ENCODE data around the gene TM9SF3.

- TF ChIP-seq EZH2 (IDR thresholded peaks at IDR 0.05; ENCODE audit: borderline replicate concordance) = no peak
- TF ChIP-seq, protein P1, sequence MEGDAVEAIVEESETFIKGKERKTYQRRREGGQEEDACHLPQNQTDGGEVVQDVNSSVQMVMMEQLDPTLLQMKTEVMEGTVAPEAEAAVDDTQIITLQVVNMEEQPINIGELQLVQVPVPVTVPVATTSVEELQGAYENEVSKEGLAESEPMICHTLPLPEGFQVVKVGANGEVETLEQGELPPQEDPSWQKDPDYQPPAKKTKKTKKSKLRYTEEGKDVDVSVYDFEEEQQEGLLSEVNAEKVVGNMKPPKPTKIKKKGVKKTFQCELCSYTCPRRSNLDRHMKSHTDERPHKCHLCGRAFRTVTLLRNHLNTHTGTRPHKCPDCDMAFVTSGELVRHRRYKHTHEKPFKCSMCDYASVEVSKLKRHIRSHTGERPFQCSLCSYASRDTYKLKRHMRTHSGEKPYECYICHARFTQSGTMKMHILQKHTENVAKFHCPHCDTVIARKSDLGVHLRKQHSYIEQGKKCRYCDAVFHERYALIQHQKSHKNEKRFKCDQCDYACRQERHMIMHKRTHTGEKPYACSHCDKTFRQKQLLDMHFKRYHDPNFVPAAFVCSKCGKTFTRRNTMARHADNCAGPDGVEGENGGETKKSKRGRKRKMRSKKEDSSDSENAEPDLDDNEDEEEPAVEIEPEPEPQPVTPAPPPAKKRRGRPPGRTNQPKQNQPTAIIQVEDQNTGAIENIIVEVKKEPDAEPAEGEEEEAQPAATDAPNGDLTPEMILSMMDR (IDR thresholded peaks at IDR 0.05; ENCODE audit: poor library complexity) = no peak
- TF ChIP-seq EZH2phosphoT487 (IDR thresholded peaks at IDR 0.05; ENCODE audit: low read depth, severe bottlenecking, unreplicated experiment) = no peak
Observed at GRCh38 chr10:96501985-96502384, 84.8 kb downstream of the TM9SF3 start.
